HG03469 (cell line): Measurements from ENCODE around the gene ERVFRD-1.
"Not testable (repeated sequence)": the region's sequence is repeated elsewhere in the genome, so short reads cannot be mapped to it uniquely, and the experiment has no call there.

Experiments used
- ATAC-seq: cut with Tn5 transposase; IDR thresholded peaks from one replicate; pipeline ENCODE4 v1.9.1; 2021; ENCODE audit warnings: mild to moderate bottlenecking, moderate library complexity, moderate number of reproducible peaks; ENCODE audit not compliant: unreplicated experiment

ERVFRD-1 gene

DNA sequence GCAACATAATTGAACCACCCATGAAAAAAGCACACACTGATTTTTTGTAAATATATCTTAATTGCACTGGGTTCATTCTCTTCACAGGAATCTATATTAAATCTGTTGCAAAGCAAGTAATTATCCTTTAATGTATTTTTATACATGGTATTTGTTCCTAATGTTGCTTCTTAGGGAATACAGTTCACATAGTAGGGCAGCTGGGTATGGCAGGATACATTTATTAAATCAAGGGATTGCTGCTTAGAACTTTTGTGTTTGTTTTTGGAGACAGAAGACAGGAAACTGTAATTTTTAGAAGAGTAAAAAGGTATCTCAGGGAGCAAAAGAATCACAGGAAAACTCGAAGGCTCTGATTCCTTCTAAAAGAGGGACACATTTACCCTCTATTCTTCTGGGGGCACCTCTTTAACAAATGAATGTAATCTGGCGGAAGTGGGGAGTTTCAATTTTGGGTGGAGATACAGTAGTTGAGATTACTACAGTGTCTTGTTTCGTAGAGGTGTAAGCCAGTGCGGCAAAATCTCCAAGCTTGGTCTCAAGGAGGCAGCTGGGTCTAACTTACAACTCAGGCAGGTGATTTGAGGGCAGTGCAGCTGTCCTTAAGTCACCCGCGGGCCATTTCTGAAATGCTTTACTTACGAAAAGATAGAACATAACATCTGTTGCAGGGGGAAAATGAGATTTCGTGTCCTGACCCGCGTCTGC, 18.7 kb downstream of the ERVFRD-1 start:
- peak; percentile 20 for ATAC-seq

DNA sequence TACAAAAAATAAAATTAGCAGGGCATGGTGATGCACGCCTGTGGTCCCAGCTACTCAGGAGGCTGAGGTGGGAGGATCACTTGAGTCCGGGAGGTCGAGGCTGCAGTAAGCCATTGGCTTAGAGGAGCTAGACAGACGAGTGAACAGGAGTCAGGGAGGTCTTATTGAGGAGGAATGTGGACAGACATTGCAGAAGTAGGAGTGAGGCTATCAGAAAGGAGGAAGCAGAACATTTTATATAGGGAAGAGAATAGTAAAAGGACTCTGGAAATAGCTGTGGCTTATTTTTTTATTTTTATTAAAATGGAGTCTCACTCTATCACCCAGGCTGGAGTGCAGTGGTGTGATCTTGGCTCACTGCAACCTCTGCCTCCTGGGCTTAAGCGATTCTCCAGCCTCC, 20.4 kb downstream of the ERVFRD-1 start:
- ATAC-seq, result not testable (repeated sequence)

DNA sequence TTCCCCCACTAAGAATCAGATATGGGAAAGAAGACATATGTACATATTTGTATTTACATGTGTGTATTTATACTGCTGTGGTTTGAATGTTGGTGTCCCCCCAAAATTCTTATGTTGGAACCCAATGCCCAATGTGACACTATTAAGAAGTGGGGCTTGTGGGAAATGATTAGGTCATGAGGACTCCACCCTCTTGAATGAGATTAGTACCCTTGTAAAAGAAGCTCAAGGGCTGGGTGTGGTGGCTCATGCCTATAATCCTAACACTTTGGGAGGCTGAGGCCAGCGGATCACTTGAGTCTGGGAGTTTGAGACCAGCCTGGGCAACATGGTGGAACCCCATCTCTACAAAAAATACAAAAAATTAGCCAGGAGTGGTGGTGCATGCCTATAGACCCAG, 21.8 kb downstream of the ERVFRD-1 start:
- ATAC-seq, result no peak

DNA sequence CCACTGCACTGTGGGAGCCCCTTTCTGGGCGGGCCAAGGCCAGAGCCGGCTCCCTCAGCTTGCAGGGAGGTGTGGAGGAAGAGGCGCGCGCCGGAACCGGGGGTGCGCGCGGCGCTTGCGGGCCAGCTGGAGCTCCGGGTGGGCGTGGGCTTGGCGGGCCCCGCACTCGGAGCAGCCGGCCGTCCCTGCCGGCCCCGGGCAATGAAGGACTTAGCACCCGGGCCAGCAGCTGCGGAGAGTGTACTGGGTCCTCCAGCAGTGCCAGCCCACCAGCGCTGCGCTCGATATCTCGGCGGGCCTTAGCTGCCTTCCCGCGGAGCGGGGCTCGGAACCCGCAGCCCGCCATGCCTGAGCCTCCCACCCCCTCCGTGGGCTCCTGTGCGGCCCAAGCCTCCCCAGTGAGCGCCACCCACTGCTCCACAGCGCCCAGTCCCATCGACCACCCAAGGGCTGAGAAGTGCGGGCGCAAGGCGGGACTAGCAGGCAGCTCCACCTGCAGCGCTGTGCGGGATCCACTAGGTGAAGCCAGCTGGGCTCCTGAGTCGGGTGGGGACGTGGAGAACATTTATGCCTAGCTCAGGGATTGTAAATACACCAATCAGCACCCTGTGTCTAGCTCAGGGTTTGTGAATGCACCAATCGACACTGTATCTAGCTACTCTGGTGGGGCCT, 24.2 kb downstream of the ERVFRD-1 start:
- ATAC-seq, result not testable (repeated sequence)

DNA sequence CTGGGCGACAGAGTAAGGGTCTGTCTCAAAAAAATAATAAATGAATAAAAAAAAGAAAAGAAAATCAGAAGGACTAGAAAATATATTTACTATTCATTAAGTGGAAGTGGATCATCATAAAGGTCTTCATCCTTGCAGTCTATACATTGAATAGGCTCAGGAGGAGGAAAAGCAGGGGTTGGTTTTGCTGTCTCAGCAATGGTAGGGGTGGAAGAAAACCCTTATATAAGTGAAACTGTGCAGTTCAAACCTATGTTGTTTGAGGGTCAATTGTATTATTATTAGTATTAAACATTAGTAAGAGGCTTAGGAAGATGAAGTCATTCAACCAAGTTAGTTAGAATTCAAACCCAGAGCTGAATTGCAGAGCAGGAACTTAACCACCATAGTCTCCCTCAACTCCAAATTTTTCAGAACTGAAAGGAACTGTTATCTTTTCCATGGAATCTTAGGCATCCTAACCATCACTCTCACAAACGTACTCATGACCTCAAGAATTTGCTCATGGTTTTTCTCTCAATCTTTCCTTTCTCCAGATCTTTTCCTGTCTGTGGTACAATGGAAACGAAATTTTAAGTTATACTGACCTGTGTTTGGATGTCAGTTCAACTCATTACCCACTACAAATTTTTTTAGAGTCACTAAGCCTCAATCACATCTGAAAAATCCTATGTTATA, 25.6 kb downstream of the ERVFRD-1 start:
- no peak for ATAC-seq

DNA sequence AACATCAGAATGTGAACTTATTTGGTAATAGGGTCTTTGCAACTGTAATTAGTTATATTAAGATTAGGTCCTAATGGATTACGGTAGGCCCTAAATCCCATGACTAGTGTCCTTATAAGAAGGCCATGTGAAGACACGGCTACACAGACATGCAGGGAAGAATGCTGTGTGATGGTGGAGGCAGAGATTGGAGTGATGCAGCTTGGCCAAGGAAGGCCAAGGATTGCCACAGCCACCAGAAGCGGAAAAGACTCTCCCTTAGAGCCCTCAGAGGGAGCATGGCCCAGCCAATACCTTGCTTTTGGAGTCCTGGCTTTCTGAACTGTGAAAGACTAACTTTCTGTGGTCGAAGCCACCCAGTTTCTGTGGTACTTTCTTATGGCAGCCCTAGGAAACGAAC, 27.6 kb downstream of the ERVFRD-1 start:
- no peak for ATAC-seq

DNA sequence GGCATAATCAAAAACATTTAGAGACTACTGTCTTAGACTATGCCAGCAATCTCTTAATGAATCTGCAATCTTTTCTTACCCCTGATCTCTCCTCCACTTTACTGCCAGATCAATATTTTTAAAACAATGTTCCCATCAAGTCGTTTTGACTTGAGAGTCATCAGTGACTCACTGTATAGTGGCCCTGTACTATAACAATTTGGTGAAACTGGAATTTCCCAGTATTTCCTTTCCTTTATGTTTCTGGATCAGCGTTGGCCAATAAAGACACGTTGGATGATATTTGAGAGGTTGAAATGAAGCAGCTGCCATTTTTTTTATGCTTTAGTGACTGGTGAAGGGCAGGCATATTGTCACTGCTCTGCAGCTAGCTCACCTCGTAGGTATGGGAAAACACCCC, 28.0 kb downstream of the ERVFRD-1 start:
- no peak for ATAC-seq

DNA sequence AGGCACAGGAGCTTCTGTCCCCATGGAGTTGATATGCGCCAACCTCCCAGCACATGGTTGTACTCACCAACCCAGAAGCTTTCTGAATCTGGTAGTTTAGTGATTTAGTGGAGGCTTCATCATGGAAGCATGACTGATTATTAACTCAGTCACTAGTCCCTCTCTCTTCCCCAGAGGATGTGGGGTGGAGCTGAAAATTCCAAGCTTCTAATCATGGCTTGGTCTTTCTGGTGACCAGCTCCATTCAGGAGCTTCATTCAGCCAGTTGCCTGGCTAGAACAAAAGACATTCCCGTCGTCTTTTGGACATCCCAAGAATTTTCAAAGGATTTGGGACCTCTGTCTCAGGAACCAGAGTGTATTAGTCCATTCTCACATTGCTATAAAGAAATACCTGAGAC, 31.2 kb downstream of the ERVFRD-1 start:
- no peak for ATAC-seq

DNA sequence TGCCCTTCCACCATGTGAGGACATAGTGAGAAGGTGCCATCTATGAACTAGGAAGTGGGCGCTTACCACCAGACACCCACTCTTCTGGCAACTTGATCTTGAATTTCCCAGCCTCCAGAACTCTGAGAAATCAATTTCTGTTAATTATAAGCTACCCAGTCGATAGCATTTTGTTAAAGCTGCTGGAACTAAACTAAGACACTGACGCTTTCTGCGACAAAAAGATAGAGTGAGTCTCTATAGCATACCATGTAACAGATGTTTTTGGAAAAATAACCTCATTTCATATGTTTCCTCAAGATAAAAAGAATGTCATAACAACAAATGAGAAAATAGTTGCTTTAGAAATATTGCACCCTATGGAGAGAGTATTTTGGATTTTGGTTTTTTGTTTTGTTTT, 33.3 kb downstream of the ERVFRD-1 start:
- no peak for ATAC-seq

DNA sequence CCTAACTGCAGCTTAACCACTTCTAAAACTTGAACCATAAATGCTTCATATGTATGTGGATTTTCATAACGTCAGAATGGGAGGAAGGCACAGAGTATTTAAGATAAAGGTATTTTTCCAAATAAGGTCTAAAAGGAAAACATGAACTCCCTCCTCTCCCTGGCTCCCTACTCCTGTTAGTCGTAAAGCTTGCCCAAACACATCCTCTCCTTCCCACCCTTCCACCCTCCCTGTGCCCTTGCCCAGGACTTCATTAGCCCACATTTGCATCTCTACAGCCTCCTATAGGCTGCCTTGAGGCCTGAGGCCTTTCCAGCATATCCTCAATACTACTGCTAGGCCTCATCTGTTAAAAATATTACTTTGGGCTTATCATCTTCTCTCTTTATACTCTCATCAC, 35.0 kb downstream of the ERVFRD-1 start:
- ATAC-seq, result no peak

DNA sequence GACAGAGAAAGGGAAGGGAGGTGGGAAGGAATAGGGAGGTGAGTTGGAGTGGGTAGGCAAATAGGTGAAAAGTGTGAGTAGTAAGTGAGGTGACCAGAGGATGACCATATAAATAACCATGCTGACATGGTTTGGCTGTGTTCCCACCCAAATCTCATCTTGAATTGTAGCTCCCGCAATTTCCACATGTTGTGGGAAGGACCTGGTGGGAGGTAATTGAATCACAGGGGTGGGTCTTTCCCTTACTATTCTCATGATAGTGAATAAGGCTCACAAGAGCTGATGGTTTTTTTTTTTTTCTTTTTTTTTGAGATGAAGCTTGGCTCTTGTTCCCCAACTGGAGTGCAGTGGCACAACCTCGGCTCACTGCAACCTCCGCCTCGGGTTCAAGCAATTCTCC, 39.4 kb downstream of the ERVFRD-1 start:
- no peak for ATAC-seq

DNA sequence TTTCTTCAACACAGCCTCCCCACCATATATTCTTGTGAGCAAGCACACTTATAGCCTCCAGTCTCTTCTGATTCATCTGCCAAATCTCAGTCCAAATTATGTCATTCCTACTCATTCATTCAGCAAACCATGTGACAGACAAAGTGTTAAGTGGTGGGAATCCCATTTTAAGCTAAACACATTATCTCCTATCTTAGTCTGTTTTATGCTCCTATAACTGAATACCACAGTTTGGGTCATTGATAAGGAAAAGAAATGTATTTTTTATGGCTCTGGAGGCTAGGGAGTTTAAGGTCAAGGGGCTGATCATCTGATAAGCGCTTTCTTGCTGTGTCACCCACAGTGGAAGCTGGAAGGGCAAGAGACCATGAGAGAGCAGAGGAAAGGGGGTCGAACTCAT, 41.8 kb downstream of the ERVFRD-1 start:
- no peak for ATAC-seq

DNA sequence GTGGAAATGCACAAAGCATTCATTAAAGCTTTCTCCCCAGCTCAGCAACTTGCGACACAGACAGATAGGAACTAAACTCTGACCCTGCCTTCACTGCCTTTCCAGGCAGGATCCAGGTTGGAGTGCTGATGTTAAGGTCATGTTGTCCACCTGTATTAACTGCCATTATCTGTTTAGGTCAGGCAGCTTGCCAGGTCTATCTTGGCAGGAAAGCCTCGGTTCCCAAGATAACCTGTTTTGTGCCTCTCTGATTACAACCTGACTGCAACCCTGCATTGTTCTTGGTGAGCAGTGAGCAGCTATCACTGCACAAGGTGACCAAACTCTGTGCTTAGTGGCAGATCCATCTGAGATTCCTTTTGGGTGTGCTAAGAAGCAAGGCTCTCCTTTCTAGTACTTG, 44.2 kb downstream of the ERVFRD-1 start:
- ATAC-seq, result no peak

DNA sequence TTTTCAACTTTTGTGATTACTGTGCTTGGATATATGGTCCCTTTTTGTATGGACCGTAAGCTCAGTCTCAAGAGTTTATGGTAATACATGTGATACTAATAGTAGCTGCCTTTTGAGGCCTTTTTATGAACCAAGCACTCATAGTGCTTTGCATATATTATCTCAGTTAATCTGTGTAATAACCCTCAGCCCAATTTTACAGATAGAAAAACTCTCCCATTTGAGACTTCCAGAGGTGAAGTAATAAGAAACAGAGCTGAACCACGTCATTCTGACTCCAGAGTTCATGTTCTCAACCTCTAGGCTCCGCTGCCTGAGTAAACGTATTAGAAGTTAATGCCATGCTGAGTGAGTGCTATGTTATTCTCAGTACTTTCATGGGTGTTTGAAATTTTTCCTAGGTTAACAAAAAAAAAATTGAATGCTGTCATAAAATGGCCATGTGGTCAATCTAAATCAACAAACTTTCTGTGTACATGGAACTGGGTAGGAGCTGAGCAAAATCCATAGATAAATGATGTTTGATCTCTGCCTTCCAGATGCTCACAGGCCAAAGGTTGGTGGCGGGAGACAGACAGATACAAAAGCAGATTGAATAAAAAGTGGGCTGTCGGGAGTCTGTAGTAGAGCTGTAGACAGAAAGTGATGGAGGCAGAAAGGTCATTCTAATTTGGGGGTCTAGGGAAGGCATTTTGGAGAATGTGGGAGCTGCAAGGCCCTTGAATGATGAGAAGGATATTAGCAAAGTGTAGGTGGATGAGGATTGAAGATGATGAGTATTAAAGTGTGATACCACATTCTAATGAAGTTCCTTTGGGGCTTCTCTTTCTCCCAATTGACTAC, 44.8 kb downstream of the ERVFRD-1 start:
- no peak for ATAC-seq

DNA sequence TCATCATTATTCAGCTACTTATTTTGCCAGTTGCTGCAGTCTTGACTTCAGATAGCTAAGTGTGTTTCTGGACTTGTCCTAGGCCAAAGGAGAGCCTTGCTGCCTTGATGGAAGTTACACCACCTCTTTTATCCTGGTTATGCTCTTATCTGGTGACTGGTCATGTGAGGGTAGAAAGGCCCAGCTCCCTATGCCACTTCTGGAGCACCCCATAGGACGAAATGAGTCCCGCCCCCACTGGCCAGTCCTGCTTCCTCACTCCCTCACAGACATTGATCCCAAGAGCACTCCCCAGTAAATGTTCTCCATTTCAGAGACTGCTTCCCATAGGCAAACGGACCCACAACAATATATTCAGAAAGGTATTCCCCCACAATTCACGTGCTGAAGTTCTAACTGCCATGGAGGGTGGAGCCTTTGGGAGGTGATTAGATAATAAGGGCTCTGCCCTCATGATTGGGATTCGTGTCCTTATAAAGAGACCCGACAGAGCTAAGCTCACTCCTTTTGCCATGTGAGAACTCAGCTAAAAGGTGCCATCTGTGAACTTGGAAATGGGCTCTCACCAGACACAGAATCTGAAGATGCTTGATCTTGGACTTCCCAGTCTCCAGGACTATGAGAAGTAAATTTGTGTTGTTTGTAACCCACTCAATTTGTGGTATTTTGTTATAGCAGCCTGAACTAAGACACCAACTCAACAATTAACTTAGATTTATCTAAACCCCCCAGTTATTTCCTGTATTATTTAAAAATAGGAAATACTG, 45.9 kb downstream of the ERVFRD-1 start:
- no peak for ATAC-seq

DNA sequence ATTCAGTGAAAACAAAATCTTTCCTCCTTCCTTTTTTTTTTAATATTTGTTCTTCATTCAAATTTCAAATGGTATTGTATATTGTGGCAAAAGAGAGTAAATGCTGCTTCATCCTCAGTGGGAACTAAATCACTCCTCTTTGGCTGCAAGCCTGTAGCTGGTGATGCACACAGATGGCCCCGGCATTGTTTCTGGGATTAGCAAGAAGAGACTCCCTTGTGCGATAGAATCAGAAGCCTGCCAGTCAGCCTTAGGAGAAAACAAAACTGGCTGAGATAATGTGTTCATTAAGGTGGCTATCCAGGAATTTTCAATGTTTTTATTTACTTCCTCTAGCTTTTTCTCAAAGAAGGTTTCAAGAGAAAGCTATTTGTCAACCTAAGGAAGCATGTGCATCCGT, 46.7 kb downstream of the ERVFRD-1 start:
- ATAC-seq, result no peak

DNA sequence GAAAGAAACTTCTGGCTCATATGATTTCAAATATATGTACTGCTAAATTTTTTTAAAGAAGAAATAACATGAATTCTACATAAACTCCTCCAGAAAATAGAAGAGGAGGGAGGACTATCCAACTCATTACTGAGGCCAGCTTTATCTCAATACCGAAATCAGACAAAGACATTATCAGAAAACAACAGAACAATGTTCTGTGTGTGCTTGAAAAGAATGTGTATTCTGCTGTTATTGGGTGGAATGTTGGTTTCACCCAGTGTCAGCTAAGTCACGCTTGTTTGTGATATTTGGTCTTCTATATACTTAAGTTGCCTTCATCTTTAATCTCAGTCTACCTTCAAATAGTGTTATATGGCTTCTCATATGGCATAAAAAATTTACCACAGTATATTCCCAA, 48.8 kb downstream of the ERVFRD-1 start:
- ATAC-seq, result no peak

DNA sequence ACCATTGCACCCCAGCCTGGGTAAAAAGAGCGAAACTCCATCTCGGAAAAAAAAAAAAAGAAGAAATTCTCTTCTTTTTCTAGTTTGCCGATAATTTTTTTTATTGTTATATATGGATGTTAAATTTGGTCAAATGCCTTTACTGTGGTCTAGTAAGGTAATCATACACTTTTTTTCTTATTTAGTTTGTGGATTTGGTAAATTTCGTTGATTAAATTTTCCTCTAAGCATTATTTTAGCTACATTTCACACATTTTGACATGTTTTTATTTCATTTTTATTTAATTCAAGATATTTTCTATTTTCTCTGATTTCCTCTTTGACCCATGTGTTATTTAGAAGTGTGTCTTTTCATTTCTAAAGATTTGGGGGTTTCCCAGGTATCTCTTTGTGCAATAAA, 49.4 kb downstream of the ERVFRD-1 start:
- no peak for ATAC-seq

DNA sequence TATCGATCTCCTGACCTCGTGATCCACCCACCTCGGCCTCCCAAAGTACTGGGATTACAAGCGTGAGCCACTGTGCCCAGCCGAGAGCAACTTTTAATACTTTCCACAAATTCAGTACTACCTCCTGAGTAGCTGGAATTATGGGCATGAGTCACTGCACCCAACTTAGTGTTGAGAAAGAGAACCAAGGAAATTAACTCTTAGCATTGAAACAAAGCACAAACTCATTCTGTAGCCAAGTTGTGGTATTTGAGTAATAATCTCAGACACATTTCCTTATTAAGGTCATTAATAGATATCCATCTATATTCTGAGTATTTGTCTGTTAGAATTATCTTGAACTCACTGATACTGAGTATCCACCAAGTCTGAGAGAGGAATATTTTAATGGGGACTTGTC, 53.1 kb downstream of the ERVFRD-1 start:
- no peak for ATAC-seq

DNA sequence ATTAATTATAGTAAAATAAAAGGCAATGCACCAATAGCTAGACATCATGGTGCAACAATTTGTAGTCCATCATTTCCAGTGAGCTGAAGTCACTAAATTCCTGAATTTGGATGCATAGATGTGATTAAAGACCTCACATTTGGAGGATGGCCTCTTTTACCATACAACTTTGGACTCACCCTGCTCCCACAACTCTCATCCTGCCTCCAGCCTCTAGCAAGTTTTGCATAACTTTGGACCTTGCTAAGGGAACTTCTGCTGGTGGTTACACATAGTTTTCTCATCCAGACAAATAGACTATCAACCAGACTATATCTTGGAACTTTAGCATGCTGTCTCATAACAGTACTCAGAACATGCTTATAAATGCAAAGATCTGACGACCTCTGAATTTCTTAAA, 54.7 kb downstream of the ERVFRD-1 start:
- no peak for ATAC-seq
